K562 (cell line): ENCODE data around the gene TAF5. TPM values are rescaled to one million over a fixed set of nuclear protein-coding genes. Genes with fewer than 3 reads are reported as not detected.
A peak's percentile ranks its signal among the peaks of the same experiment; 100 is the strongest.

Source experiments
- ARNT ChIP-seq, 2 experiments: fragments of 450-650 bp; IDR thresholded peaks; 2 replicates each; pipeline ENCODE4 v1.6.1; 2016; ENCODE audit warnings: mild to moderate bottlenecking in 1 of 2
- EP400 ChIP-seq: fragments of 450-650 bp; IDR thresholded peaks from 2 replicates; pipeline ENCODE4 v1.6.1; 2017; ENCODE audit warnings: antibody characterized with exemption, mild to moderate bottlenecking, moderate library complexity
- HNRNPLL ChIP-seq: fragments of 200-400 bp; formaldehyde crosslinking; IDR thresholded peaks from 2 replicates; pipeline ENCODE4 v1.6.1; 2017; ENCODE audit warnings: low read length, low read depth, mild to moderate bottlenecking; ENCODE audit not compliant: poor library complexity, severe bottlenecking
- MYBL2 ChIP-seq, 2 experiments: fragments of 450-650 bp in 1 of 2; sonication (generic) in 1 of 2; formaldehyde crosslinking in 1 of 2; IDR thresholded peaks; 2 replicates each; pipeline versions ENCODE4 v1.6.1 to v1.8.1; 2017 to 2022; ENCODE audit warnings: borderline replicate concordance in 1 of 2, inconsistent platforms in 1 of 2, low read depth in 1 of 2, mild to moderate bottlenecking in 1 of 2, missing genetic modification reagents in 1 of 2, moderate library complexity in 1 of 2
- POLR2G ChIP-seq: fragments of 200-400 bp; formaldehyde crosslinking; IDR thresholded peaks from 2 replicates; pipeline ENCODE4 v1.6.1; 2017; ENCODE audit warnings: low read depth, mild to moderate bottlenecking, antibody characterized with exemption, low read length, moderate library complexity
- RHOXF2B ChIP-seq: fragments of 250-450 bp; sonication (Bioruptor Pico); conservative IDR thresholded peaks from 2 replicates; pipeline ENCODE4 v1.5.1; 2021
- SAFB2 ChIP-seq: fragments of 200-400 bp; formaldehyde crosslinking; IDR thresholded peaks from 2 replicates; pipeline ENCODE4 v1.6.1; 2018; ENCODE audit warnings: borderline replicate concordance, low read length, low read depth, moderate library complexity; ENCODE audit not compliant: severe bottlenecking
- SMAD3 ChIP-seq: fragments of 450-650 bp; formaldehyde crosslinking; conservative IDR thresholded peaks from 2 replicates; pipeline ENCODE4 v1.4.0; 2020; ENCODE audit warnings: mild to moderate bottlenecking
- SUPT5H ChIP-seq: fragments of 450-650 bp; IDR thresholded peaks from 2 replicates; pipeline ENCODE4 v1.6.1; 2016
- TAF9B ChIP-seq: fragments of 450-650 bp; IDR thresholded peaks from 2 replicates; pipeline ENCODE4 v1.6.1; 2018; ENCODE audit warnings: mild to moderate bottlenecking; ENCODE audit not compliant: partially characterized antibody
- polyA plus RNA-seq, 8 experiments: library from polyadenylated mRNA; depleted of rRNA in 4 of 8; stranded (reverse) in 5 of 8; unstranded in 3 of 8; fragments of >200 nt; fragmentation: Nextera tagmentation in 2 of 8; fragmentation: Illumina TruSeq in 1 of 8; extraction: Ambion mirVana in 2 of 8; extraction: Trizol in 1 of 8; gene quantifications; 2 replicates each; pipeline versions ENCODE4 v1.2.1 to v1.2.3, GENCODE V29; 2011 to 2014; ENCODE audit warnings: inconsistent platforms in 1 of 8, missing spikeins in 1 of 8
- total RNA-seq, 7 experiments: library from RNA; depleted of rRNA in 6 of 7; stranded (reverse); fragments of >200 nt in 6 of 7; fragmentation: Illumina TruSeq in 2 of 7; extraction: Trizol in 2 of 7; gene quantifications; 2 replicates each; pipeline versions ENCODE4 v1.2.1 to v1.2.3, GENCODE V29; 2011 to 2021; ENCODE audit warnings: low replicate concordance in 1 of 7
- TF ChIP-seq, protein P1 (sequence below), 2 experiments: fragments of 450-650 bp in 1 of 2; sonication (generic) in 1 of 2; formaldehyde crosslinking in 1 of 2; IDR thresholded peaks; 2 replicates each; pipeline versions ENCODE4 v1.7.1 to v1.9.0; 2016 to 2022; ENCODE audit warnings: inconsistent platforms in 1 of 2, mild to moderate bottlenecking in 1 of 2, missing genetic modification reagents in 1 of 2
- TF ChIP-seq, protein P2 (sequence below): fragments of 250-450 bp; sonication (Bioruptor Pico); IDR thresholded peaks from 2 replicates; pipeline ENCODE4 v1.8.0; 2022; ENCODE audit warnings: moderate library complexity, mild to moderate bottlenecking, inconsistent platforms
- TF ChIP-seq, protein P3 (sequence below), 2 experiments: IDR thresholded peaks; 2 replicates each; pipeline ENCODE4 v1.6.1; 2012; ENCODE audit warnings: improper control_type of control experiment in 2 of 2, low read depth in 2 of 2, low read length in 2 of 2, borderline replicate concordance in 1 of 2

The TAF5 gene
- total and polyA plus RNA-seq, 9 of the 15 experiments (the other 6 are each of a cell fraction or from before 2014, with no cell fraction given) = 4.2 to 11.9 (median 9.3) TPM

DNA sequence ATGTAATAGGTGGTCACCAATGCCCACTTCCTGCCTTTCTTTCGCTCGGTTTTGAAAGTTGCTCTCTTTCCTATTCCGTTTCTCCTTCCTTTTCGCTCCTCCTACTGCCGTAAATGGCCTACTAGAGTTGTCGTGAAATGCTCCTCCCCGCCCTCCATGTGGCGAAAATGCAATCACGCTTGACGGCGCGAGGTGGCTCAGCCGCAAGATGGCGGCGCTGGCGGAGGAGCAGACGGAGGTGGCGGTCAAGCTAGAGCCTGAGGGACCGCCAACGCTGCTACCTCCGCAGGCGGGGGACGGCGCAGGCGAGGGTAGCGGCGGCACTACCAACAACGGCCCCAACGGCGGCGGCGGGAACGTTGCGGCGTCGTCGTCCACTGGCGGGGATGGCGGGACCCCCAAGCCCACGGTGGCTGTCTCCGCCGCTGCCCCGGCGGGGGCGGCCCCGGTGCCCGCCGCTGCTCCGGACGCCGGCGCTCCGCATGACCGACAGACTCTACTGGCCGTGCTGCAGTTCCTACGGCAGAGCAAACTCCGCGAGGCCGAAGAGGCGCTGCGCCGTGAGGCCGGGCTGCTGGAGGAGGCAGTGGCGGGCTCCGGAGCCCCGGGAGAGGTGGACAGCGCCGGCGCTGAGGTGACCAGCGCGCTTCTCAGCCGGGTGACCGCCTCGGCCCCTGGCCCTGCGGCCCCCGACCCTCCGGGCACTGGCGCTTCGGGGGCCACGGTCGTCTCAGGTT is at the start of gene TAF5 (continued):
- TF ChIP-seq, protein P1, sequence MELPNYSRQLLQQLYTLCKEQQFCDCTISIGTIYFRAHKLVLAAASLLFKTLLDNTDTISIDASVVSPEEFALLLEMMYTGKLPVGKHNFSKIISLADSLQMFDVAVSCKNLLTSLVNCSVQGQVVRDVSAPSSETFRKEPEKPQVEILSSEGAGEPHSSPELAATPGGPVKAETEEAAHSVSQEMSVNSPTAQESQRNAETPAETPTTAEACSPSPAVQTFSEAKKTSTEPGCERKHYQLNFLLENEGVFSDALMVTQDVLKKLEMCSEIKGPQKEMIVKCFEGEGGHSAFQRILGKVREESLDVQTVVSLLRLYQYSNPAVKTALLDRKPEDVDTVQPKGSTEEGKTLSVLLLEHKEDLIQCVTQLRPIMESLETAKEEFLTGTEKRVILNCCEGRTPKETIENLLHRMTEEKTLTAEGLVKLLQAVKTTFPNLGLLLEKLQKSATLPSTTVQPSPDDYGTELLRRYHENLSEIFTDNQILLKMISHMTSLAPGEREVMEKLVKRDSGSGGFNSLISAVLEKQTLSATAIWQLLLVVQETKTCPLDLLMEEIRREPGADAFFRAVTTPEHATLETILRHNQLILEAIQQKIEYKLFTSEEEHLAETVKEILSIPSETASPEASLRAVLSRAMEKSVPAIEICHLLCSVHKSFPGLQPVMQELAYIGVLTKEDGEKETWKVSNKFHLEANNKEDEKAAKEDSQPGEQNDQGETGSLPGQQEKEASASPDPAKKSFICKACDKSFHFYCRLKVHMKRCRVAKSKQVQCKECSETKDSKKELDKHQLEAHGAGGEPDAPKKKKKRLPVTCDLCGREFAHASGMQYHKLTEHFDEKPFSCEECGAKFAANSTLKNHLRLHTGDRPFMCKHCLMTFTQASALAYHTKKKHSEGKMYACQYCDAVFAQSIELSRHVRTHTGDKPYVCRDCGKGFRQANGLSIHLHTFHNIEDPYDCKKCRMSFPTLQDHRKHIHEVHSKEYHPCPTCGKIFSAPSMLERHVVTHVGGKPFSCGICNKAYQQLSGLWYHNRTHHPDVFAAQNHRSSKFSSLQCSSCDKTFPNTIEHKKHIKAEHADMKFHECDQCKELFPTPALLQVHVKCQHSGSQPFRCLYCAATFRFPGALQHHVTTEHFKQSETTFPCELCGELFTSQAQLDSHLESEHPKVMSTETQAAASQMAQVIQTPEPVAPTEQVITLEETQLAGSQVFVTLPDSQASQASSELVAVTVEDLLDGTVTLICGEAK (IDR thresholded peaks at IDR 0.05) = 0 out of 2 replicates have a peak, but pooled peaks have one; percentile 21
- TF ChIP-seq, protein P1 (CRISPR knock-in tag; IDR thresholded peaks at IDR 0.05) = no peak
- peak; percentile 59 for TF ChIP-seq MYBL2 (IDR thresholded peaks at IDR 0.05; ENCODE audit: low read depth)
- no peak for TF ChIP-seq MYBL2 (CRISPR knock-in tag; IDR thresholded peaks at IDR 0.05; ENCODE audit: borderline replicate concordance)
- no peak for TF ChIP-seq SMAD3
- TF ChIP-seq EP400 = peak; percentile 71; the same call in 1 of the 2 replicates
- TF ChIP-seq SUPT5H = peak; percentile 94
- TF ChIP-seq, protein P2, sequence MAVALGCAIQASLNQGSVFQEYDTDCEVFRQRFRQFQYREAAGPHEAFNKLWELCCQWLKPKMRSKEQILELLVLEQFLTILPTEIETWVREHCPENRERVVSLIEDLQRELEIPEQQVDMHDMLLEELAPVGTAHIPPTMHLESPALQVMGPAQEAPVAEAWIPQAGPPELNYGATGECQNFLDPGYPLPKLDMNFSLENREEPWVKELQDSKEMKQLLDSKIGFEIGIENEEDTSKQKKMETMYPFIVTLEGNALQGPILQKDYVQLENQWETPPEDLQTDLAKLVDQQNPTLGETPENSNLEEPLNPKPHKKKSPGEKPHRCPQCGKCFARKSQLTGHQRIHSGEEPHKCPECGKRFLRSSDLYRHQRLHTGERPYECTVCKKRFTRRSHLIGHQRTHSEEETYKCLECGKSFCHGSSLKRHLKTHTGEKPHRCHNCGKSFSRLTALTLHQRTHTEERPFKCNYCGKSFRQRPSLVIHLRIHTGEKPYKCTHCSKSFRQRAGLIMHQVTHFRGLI (CRISPR knock-in tag) = no peak
- peak; percentile 72 for TF ChIP-seq HNRNPLL
- peak; percentile 80 for TF ChIP-seq POLR2G
- TF ChIP-seq, protein P3, sequence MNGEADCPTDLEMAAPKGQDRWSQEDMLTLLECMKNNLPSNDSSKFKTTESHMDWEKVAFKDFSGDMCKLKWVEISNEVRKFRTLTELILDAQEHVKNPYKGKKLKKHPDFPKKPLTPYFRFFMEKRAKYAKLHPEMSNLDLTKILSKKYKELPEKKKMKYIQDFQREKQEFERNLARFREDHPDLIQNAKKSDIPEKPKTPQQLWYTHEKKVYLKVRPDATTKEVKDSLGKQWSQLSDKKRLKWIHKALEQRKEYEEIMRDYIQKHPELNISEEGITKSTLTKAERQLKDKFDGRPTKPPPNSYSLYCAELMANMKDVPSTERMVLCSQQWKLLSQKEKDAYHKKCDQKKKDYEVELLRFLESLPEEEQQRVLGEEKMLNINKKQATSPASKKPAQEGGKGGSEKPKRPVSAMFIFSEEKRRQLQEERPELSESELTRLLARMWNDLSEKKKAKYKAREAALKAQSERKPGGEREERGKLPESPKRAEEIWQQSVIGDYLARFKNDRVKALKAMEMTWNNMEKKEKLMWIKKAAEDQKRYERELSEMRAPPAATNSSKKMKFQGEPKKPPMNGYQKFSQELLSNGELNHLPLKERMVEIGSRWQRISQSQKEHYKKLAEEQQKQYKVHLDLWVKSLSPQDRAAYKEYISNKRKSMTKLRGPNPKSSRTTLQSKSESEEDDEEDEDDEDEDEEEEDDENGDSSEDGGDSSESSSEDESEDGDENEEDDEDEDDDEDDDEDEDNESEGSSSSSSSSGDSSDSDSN (IDR thresholded peaks at IDR 0.05; ENCODE audit: borderline replicate concordance in 1 of 2, low read depth in 2 of 2, low read length in 2 of 2) = peak; percentile 60 to 73
- no peak for TF ChIP-seq ARNT (IDR thresholded peaks at IDR 0.05)
- no peak for TF ChIP-seq RHOXF2B (CRISPR knock-in tag)
- TF ChIP-seq SAFB2 = no peak
- TF ChIP-seq TAF9B = peak; percentile 100
